Endothelial cell (in vitro differentiated cells): ENCODE measurements around the gene APBB2. TPM values are rescaled to one million over a fixed set of nuclear protein-coding genes. Genes with fewer than 3 reads are reported as not detected.

Source experiments
- DNase-seq: peaks from one replicate; pipeline ENCODE4 v3.0.0; 2021; ENCODE audit warnings: low spot score
- H3K27ac Mint-ChIP-seq: one replicate; pipeline ENCODE4 v1.8.0; 2021; ENCODE audit warnings: mixed read lengths, inconsistent platforms; ENCODE audit not compliant: unreplicated experiment
- H3K27me3 Mint-ChIP-seq: one replicate; pipeline ENCODE4 v1.8.0; 2021; ENCODE audit warnings: mild to moderate bottlenecking, moderate library complexity, mixed read lengths, inconsistent platforms; ENCODE audit not compliant: unreplicated experiment
- H3K36me3 Mint-ChIP-seq: one replicate; pipeline ENCODE4 v1.8.0; 2021; ENCODE audit warnings: mild to moderate bottlenecking, low read depth, mixed read lengths, inconsistent platforms; ENCODE audit not compliant: unreplicated experiment
- H3K4me1 Mint-ChIP-seq: one replicate; pipeline ENCODE4 v1.8.0; 2021; ENCODE audit warnings: mild to moderate bottlenecking, mixed read lengths, inconsistent platforms; ENCODE audit not compliant: unreplicated experiment
- H3K4me3 Mint-ChIP-seq: one replicate; pipeline ENCODE4 v1.8.0; 2021; ENCODE audit warnings: mild to moderate bottlenecking, mixed read lengths, inconsistent platforms; ENCODE audit not compliant: unreplicated experiment
- H3K9me3 Mint-ChIP-seq: one replicate; pipeline ENCODE4 v1.8.0; 2021; ENCODE audit warnings: mixed read lengths, inconsistent platforms; ENCODE audit not compliant: unreplicated experiment
- CTCF ChIP-seq: fragments of 200-600 bp; sonication (generic); IDR thresholded peaks from one replicate; pipeline ENCODE4 v1.5.0; 2021; ENCODE audit warnings: antibody characterized with exemption; ENCODE audit not compliant: unreplicated experiment
- total RNA-seq: library from RNA; stranded (reverse); fragmentation: NEBNext Ultra II Directional; extraction: Animal tissue kit (Norgen Biotek cat#: 25700); gene quantifications from one replicate; pipeline ENCODE4 v1.2.1, GENCODE V29; 2021; ENCODE audit not compliant: unreplicated experiment

Gene APBB2
- total RNA-seq, 1 donor from 2014 or later: 103 TPM

- peaks cover 51% of the 10 kb centered on the region for H3K36me3 Mint-ChIP-seq
- H3K4me3 Mint-ChIP-seq: no peak overlapping the region
- no peak for TF ChIP-seq CTCF
- no peaks in the 10 kb centered on the region for H3K4me1 Mint-ChIP-seq
- no peaks in the 10 kb centered on the region for H3K9me3 Mint-ChIP-seq
- H3K27ac Mint-ChIP-seq: no peak overlapping the region
- no peak for DNase-seq
- peaks cover 14% of the 10 kb centered on the region for H3K27me3 Mint-ChIP-seq
These were observed 385.7 kb downstream of the APBB2 start for GRCh38 chr4:40828661-40829060.

GRCh38 chr4:40827758-40828157 lies 386.6 kb downstream of the APBB2 start:
- no peak for DNase-seq
- H3K4me3 Mint-ChIP-seq: no peak overlapping the region
- peaks cover 14% of the 10 kb centered on the region for H3K27me3 Mint-ChIP-seq
- TF ChIP-seq CTCF: no peak
- H3K36me3 Mint-ChIP-seq: peaks cover 46% of the 10 kb centered on the region
- no peaks in the 10 kb centered on the region for H3K4me1 Mint-ChIP-seq
- H3K27ac Mint-ChIP-seq: no peak overlapping the region
- H3K9me3 Mint-ChIP-seq: no peaks in the 10 kb centered on the region

GRCh38 chr4:40826821-40827220 lies 387.5 kb downstream of the APBB2 start:
- no peak for DNase-seq
- peaks cover 52% of the 10 kb centered on the region for H3K36me3 Mint-ChIP-seq
- H3K4me1 Mint-ChIP-seq: no peaks in the 10 kb centered on the region
- H3K27ac Mint-ChIP-seq: no peak overlapping the region
- TF ChIP-seq CTCF: no peak
- peaks cover 14% of the 10 kb centered on the region for H3K27me3 Mint-ChIP-seq
- no peak overlapping the region for H3K4me3 Mint-ChIP-seq
- no peaks in the 10 kb centered on the region for H3K9me3 Mint-ChIP-seq

- Mint-ChIP-seq H3K4me3 (peak overlapping the region; percentile 56), H3K36me3 (peaks cover 59% of the 10 kb centered on the region), H3K27me3 (peaks cover 14% of the 10 kb centered on the region), H3K9me3 (no peaks in the 10 kb centered on the region), H3K4me1 (no peaks in the 10 kb centered on the region), H3K27ac (no peak overlapping the region)
- no peak for DNase-seq
- TF ChIP-seq CTCF: no peak
These were observed 389.1 kb downstream of the APBB2 start for GRCh38 chr4:40825014-40825838.

- Mint-ChIP-seq H3K9me3 (no peaks in the 10 kb centered on the region), H3K36me3 (peaks cover 59% of the 10 kb centered on the region), H3K4me3 (peak overlapping the region; percentile 10), H3K27me3 (peaks cover 10% of the 10 kb centered on the region), H3K27ac (no peak overlapping the region), H3K4me1 (no peaks in the 10 kb centered on the region)
- DNase-seq: no peak
- TF ChIP-seq CTCF: no peak
These were observed 391.7 kb downstream of the APBB2 start for GRCh38 chr4:40822420-40823166.
